Hematopoietic multipotent progenitor cell treated with erythropoietin and hydrocortisone succinate and interleukin-3 and kit ligand, for 15 days (in vitro differentiated cells): ENCODE measurements around the gene EPHA1.

ENCODE experiments used
- DNase-seq: peaks from one replicate; pipeline ENCODE4 v3.0.0-alpha.2; 2015; ENCODE audit warnings: low spot score

The EPHA1 gene

GRCh38 chr7:143389316-143390103 lies 19.1 kb downstream of the EPHA1 start:
- DNase-seq = no peak

- DNase-seq = no peak
These were observed 20.1 kb downstream of the EPHA1 start for GRCh38 chr7:143388491-143389101.

- no peak for DNase-seq
These were observed 20.6 kb downstream of the EPHA1 start for GRCh38 chr7:143388051-143388450.

- no peak for DNase-seq
These were observed 21.3 kb downstream of the EPHA1 start for GRCh38 chr7:143387156-143387975.

- DNase-seq = no peak
These were observed 22.5 kb downstream of the EPHA1 start for GRCh38 chr7:143385891-143386781.

- DNase-seq = no peak
These were observed 23.7 kb downstream of the EPHA1 start for GRCh38 chr7:143384661-143385631.

- DNase-seq = no peak
These were observed 24.5 kb downstream of the EPHA1 start for GRCh38 chr7:143384148-143384547.

- no peak for DNase-seq
These were observed 25.1 kb downstream of the EPHA1 start for GRCh38 chr7:143383642-143383957.

GRCh38 chr7:143382791-143383641 lies 25.6 kb downstream of the EPHA1 start:
- DNase-seq = no peak

- DNase-seq = no peak
These were observed 26.4 kb downstream of the EPHA1 start for GRCh38 chr7:143382126-143382790.

GRCh38 chr7:143381427-143382125 lies 27.1 kb downstream of the EPHA1 start:
- no peak for DNase-seq

GRCh38 chr7:143380646-143381426 lies 27.8 kb downstream of the EPHA1 start, which contains the start of gene ZYX:
TSS of gene ZYX (plus strand) at chr7:143381345. CDS start at chr7:143381572, 227 bp downstream.
- peak; percentile 30 for DNase-seq

- peak; percentile 53 for DNase-seq
These were observed 28.4 kb downstream of the EPHA1 start for GRCh38 chr7:143380260-143380645.

- no peak for DNase-seq
These were observed 28.9 kb downstream of the EPHA1 start for GRCh38 chr7:143379611-143380259.

GRCh38 chr7:143376396-143376795 lies 32.3 kb downstream of the EPHA1 start:
- DNase-seq = no peak

- DNase-seq = no peak
These were observed 33.2 kb downstream of the EPHA1 start for GRCh38 chr7:143375298-143376034.
